GM21447 (cell line): ENCODE measurements around the gene STK35.
"Not testable (repeated sequence)": the region's sequence is repeated elsewhere in the genome, so short reads cannot be mapped to it uniquely, and the experiment has no call there.

ENCODE experiments used
- ATAC-seq: cut with Tn5 transposase; IDR thresholded peaks from one replicate; pipeline ENCODE4 v1.9.1; 2021; ENCODE audit not compliant: unreplicated experiment

Gene STK35

DNA sequence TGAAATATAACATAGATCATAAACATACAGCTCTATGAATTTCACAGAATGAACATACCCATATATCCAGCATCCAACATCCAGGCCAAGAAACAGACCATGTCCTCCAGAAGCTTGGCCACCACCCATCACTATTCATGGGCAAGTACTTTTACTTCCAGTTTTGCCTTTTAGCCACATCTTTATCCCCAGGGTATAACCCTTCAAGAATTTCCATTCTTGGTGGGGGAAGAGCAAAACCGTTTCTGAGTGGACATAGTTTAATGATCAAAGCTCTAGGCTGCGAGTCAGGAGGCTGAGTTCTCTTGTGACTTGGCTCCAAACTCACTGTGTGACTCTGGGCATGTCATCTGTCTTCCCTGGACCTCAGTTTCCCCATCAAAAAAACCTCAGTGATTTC is 78.3 kb downstream of the STK35 start:
- ATAC-seq: no peak

DNA sequence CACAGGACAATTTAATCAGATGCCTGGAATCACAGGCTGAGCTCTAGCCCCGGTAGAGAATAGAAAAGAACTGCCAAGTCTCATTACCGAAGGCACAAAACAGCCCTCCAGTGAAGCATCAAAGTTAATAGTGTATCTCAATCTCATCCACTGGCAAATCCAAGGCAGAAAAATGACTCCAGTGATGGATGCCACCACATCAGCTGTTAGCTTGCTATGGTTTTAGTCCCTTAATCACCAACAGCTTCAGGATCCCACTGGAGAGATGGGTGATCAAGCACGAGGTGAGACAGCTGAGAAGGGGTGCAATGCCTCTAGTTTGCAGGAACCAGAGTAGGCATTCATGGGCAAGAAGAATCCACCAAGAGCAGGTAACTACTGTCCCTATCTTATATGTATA is 81.8 kb downstream of the STK35 start:
- no peak for ATAC-seq

DNA sequence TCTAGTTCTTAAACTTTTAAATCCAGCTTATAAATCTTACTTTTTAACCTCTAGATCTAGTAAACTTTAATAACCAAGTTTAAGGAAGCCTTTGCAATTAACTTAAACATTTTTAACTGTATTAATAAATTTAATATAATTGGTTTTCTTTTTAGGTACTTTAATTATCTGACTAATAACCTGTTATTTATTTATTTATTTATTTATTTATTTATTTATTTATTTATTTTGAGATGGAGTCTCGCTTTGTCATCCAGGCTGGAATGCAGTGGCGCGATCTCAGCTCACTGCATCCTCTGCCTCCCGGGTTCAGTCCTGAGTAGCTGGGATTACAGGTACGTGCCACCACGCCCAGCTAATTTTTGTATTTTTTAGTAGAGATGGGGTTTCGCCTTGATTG is 83.3 kb downstream of the STK35 start:
- ATAC-seq: not testable (repeated sequence)

GRCh38 chr20:2195614-2196013 is 94.0 kb downstream of the STK35 start:
- no peak for ATAC-seq

- ATAC-seq: no peak
Observed at GRCh38 chr20:2197166-2197565, 95.5 kb downstream of the STK35 start.
